ENCODE measurements around the gene ABCC8.

The ABCC8 gene

DNA sequence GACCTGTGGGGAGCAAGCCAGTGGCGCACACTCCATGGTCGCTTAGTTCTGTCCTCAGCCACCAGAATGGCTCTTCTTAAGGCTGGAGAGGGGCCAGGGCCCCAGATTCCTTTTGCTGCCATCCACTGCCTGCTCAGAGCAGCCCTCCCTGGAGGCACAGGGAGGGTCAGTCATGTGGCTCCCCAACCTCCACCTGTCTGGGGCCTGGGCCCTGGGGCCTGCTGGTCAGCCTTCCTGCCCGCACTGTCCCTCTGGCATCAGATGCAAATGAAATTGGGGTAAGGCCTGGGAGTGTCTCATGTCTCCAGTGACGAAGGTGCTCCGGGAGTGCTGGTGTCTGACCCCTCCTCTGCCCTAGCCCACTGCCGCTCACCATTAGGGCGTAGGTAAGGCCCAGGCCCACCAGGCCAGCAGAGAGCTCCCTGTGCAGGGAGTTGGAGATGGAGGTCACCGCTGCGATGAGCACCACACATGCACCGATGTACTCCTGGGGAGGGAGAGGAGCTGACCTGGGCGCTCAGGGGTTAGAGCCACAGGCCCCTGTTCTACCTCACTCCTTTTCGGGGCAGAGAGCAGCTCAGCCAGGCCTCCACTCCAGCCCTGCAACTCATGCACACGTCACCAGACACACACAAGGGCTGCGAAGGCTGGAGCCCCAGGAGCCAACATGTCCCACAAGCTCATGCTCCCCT, 79.2 kb downstream of the ABCC8 start:
- DNase-seq (ENCODE audit: low read depth): no peak
- TF ChIP-seq, protein P1, sequence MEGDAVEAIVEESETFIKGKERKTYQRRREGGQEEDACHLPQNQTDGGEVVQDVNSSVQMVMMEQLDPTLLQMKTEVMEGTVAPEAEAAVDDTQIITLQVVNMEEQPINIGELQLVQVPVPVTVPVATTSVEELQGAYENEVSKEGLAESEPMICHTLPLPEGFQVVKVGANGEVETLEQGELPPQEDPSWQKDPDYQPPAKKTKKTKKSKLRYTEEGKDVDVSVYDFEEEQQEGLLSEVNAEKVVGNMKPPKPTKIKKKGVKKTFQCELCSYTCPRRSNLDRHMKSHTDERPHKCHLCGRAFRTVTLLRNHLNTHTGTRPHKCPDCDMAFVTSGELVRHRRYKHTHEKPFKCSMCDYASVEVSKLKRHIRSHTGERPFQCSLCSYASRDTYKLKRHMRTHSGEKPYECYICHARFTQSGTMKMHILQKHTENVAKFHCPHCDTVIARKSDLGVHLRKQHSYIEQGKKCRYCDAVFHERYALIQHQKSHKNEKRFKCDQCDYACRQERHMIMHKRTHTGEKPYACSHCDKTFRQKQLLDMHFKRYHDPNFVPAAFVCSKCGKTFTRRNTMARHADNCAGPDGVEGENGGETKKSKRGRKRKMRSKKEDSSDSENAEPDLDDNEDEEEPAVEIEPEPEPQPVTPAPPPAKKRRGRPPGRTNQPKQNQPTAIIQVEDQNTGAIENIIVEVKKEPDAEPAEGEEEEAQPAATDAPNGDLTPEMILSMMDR (IDR thresholded peaks at IDR 0.05; ENCODE audit: insufficient read depth, low read depth, low read length, missing control alignments): no peak
- H3K4me3 ChIP-seq (ENCODE audit: low read length): no peak overlapping the region

DNA sequence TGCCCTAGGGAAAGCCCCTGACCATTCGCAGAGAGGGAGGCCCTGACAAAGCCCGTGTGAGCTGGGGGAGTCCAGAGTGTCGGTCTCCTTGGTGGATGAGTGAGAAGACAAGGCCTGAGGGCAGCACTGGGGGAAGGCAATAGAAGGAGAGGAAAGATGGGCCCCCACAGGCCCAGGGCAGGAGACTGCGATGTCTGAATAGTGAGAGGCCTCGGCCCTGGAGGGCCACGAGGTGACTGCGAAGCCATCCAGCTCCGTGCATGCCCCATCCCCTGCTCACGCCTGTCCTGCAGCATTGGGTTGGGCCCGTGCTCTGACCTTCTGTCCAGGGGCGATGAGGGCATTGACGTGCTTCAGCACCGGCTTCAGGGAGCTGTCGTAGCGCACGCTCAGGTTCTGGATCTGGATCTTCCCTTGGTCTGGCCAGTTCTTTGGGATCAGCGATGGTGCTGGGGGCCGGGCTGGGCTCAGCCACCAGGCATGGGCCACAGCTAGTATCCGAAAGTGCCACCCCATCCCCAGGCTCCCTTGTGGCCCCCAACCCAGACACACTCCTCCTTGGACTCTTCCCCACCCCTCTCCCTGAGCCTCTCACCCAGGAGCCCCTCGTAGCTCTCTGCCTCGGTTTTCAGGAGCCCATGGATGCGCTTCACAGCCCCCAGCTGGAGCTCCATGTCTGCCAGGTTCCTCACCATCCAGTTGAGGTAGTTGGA, 79.9 kb downstream of the ABCC8 start:
- no peak for DNase-seq (ENCODE audit: low read depth)
- TF ChIP-seq, protein P1 (IDR thresholded peaks at IDR 0.05; ENCODE audit: insufficient read depth, low read depth, low read length, missing control alignments): no peak
- H3K4me3 ChIP-seq (ENCODE audit: low read length): no peak overlapping the region

DNA sequence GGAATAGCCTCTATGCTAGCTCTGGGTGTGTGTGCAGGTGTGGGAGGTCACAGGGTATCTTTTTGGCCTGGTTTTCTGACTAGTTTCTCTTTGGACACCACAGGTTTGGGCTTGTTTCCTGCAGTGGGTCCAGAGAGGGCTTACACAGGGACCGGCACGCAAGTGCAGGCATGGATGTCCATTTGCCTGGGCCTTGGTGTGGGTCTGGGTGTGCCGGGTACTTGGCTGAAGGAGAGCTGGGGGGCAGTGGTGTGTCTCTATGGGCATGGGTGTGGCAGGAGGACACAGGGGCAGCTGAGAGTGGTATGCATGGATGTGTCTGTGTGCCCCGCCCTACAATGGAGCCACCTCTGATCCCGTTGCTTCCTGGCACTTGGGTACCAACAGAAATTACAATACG, 80.7 kb downstream of the ABCC8 start:
- TF ChIP-seq, protein P1 (IDR thresholded peaks at IDR 0.05; ENCODE audit: insufficient read depth, low read depth, low read length, missing control alignments): no peak
- no peak for DNase-seq (ENCODE audit: low read depth)

DNA sequence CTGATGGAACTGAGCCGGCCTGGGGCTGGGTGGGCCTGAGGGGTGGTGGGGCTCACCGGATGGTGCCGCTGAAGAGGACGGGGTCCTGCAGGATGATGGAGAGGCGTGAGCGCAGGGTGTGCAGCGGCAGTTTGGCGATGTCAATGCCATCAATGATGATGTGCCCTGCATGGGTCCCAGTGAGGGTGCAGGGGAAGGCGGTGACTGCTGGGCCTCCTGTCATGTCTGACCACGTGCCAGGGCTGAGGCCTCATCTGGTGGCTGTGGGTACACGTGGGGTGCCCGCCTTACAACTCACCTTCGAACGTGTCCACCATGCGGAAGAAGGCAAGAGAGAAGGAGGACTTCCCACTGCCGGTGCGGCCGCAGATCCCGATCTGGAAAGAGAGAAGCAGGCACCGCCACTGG, 81.1 kb downstream of the ABCC8 start:
- DNase-seq (ENCODE audit: low read depth): no peak
- no peak overlapping the region for H3K4me3 ChIP-seq (ENCODE audit: low read length)
- TF ChIP-seq, protein P1 (IDR thresholded peaks at IDR 0.05; ENCODE audit: insufficient read depth, low read depth, low read length, missing control alignments): no peak

More for the DNA sequence above, 80.7 kb downstream of the ABCC8 start:
- H3K4me3 ChIP-seq (ENCODE audit: low read length): no peak overlapping the region

DNA sequence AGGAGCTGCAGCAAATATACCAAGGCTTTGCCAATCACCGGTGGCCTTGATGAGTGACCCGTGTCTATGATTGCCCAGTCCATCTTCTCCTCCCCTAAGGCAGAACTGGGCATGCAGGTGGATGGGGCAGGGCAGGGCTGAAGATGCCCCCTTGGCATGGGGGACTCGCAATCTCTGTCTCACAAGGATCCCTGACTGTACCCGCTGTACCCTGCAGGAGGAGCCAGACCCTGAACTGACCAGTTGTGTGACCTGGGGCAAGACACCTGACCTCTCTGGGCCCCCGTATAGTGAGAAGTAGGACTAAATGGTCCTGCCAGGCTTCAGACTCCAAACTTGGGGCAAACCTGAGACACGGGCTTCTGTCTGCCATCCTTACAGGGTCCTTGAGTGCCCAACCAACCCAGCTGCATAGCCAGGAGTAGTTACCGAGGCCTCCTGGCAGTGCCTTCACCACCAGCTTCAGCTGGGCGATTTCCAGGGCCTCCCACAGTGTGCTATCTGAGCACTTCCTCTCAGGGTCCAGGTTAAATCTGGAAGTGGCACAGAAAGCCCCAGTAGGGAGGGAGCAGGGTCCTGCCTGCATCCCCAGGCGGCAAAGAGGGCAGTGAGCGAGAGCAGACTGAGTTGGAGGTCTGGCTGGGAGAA, 81.8 kb downstream of the ABCC8 start:
- no peak for DNase-seq (ENCODE audit: low read depth)
- TF ChIP-seq, protein P1 (IDR thresholded peaks at IDR 0.05; ENCODE audit: insufficient read depth, low read depth, low read length, missing control alignments): no peak
- no peak overlapping the region for H3K4me3 ChIP-seq (ENCODE audit: low read length)

DNA sequence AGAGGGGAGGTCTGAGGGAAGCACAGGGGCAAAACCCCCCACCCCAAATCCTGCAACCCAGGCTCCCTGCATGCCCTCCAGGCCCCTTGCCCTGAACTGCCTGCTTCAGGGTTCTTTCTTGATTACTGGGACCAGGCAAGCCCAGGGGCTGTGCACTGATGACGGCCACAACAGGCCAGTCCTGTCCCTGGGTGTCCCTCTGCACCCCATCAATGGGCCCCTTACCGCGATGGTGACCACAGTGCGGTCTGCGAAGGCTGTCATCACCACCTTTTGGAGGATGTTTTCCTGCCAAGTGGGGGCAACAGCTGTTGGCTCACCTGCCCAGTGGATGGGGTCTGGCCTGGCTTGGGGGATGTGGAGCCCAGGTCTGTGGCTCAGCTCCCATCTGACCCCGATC, 83.2 kb downstream of the ABCC8 start:
- DNase-seq (ENCODE audit: low read depth): no peak
- TF ChIP-seq, protein P1 (IDR thresholded peaks at IDR 0.05; ENCODE audit: insufficient read depth, low read depth, low read length, missing control alignments): no peak

More for the DNA sequence above, 83.2 kb downstream of the ABCC8 start:
- H3K4me3 ChIP-seq (ENCODE audit: low read length): no peak overlapping the region

All from epithelial cell of esophagus (primary cell).